OCI-LY1 (cell line): ENCODE results near the gene EWSR1.

Source experiments
- CTCF ChIP-seq: fragments of 200-600 bp; sonication (generic), shearing (Covaris generic); IDR thresholded peaks from 2 replicates; pipeline ENCODE4 v1.5.1; 2017; ENCODE audit warnings: mild to moderate bottlenecking, antibody characterized with exemption, low read length, moderate library complexity, mixed read lengths
- EZH2 ChIP-seq: fragments of 200-600 bp; sonication (generic), shearing (Covaris generic); IDR thresholded peaks from 2 replicates; pipeline ENCODE4 v1.8.0; 2017; ENCODE audit warnings: borderline replicate concordance, mixed run types, mild to moderate bottlenecking, antibody characterized with exemption, low read length, moderate library complexity, mixed read lengths

GRCh38 chr22:29268511-29269229, 602 bp downstream of the EWSR1 start:
- TF ChIP-seq CTCF: no peak
- no peak for TF ChIP-seq EZH2
